Nephron (organoid): ENCODE results near the gene TBC1D8.

Experiments used
- H3K27ac Mint-ChIP-seq, 3 experiments: 2 replicates each; pipeline ENCODE4 v1.8.0; 2020; ENCODE audit warnings: mixed read lengths in 3 of 3, mild to moderate bottlenecking in 2 of 3, moderate library complexity in 1 of 3
- H3K27me3 Mint-ChIP-seq: 2 replicates; pipeline ENCODE4 v1.8.0; 2021; ENCODE audit warnings: low read depth, mild to moderate bottlenecking, moderate library complexity, mixed read lengths
- H3K36me3 Mint-ChIP-seq: 2 replicates; pipeline ENCODE4 v1.8.0; 2020; ENCODE audit warnings: low read depth, mixed read lengths
- H3K4me1 Mint-ChIP-seq: 2 replicates; pipeline ENCODE4 v1.8.0; 2020; ENCODE audit warnings: mixed read lengths
- H3K4me3 Mint-ChIP-seq, 3 experiments: 2 replicates each; pipeline ENCODE4 v1.8.0; 2020; ENCODE audit warnings: mild to moderate bottlenecking in 3 of 3, mixed read lengths in 3 of 3, moderate library complexity in 2 of 3
- H3K9me3 Mint-ChIP-seq: 2 replicates; pipeline ENCODE4 v1.8.0; 2020; ENCODE audit warnings: mixed read lengths
- CTCF ChIP-seq, 3 experiments: fragments of 200-600 bp; sonication (generic); IDR thresholded peaks; one replicate each; pipeline ENCODE4 v1.5.0; 2021; ENCODE audit warnings: antibody characterized with exemption in 3 of 3; ENCODE audit not compliant: unreplicated experiment in 3 of 3

The TBC1D8 gene

GRCh38 chr2:101081375-101081907 lies 69.7 kb downstream of the TBC1D8 start:
- Mint-ChIP-seq H3K4me3 (no peak overlapping the region), H3K27me3 (no peaks in the 10 kb centered on the region), H3K4me1 (no peaks in the 10 kb centered on the region), H3K36me3 (peaks cover 51% of the 10 kb centered on the region), H3K9me3 (peaks cover 13% of the 10 kb centered on the region), H3K27ac (no peak overlapping the region)
- TF ChIP-seq CTCF (IDR thresholded peaks at IDR 0.05; ENCODE audit: unreplicated experiment in 3 of 3): no peak

GRCh38 chr2:101080211-101081068 lies 70.7 kb downstream of the TBC1D8 start:
- Mint-ChIP-seq H3K27me3 (no peaks in the 10 kb centered on the region), H3K4me1 (no peaks in the 10 kb centered on the region)
- no peak for TF ChIP-seq CTCF (IDR thresholded peaks at IDR 0.05; ENCODE audit: unreplicated experiment in 3 of 3)

GRCh38 chr2:101076581-101076980 lies 74.6 kb downstream of the TBC1D8 start:
- no peaks in the 10 kb centered on the region for H3K4me1 Mint-ChIP-seq
- H3K4me3 Mint-ChIP-seq: no peak overlapping the region
- peaks cover 50% of the 10 kb centered on the region for H3K9me3 Mint-ChIP-seq
- no peak overlapping the region for H3K27ac Mint-ChIP-seq
- no peaks in the 10 kb centered on the region for H3K27me3 Mint-ChIP-seq
- TF ChIP-seq CTCF (IDR thresholded peaks at IDR 0.05; ENCODE audit: unreplicated experiment in 3 of 3): no peak
- H3K36me3 Mint-ChIP-seq: peaks cover 66% of the 10 kb centered on the region

More at GRCh38 chr2:101080211-101081068, 70.7 kb downstream of the TBC1D8 start:
- Mint-ChIP-seq H3K9me3 (peaks cover 23% of the 10 kb centered on the region), H3K27ac (no peak overlapping the region), H3K4me3 (no peak overlapping the region), H3K36me3 (peaks cover 58% of the 10 kb centered on the region)

- peaks cover 34% of the 10 kb centered on the region for H3K4me1 Mint-ChIP-seq
- no peaks in the 10 kb centered on the region for H3K27me3 Mint-ChIP-seq
- H3K27ac Mint-ChIP-seq: peak overlapping the region; percentile 88 to 91 (median 90)
- H3K9me3 Mint-ChIP-seq: no peaks in the 10 kb centered on the region
- no peak overlapping the region for H3K4me3 Mint-ChIP-seq
- H3K36me3 Mint-ChIP-seq: peaks cover 3% of the 10 kb centered on the region
- TF ChIP-seq CTCF (IDR thresholded peaks at IDR 0.05; ENCODE audit: unreplicated experiment in 3 of 3): no peak
Observed at GRCh38 chr2:101064868-101065549, 86.2 kb downstream of the TBC1D8 start.

- Mint-ChIP-seq H3K36me3 (peaks cover 6% of the 10 kb centered on the region), H3K27ac (peak overlapping the region; percentile 88 to 91 (median 90)), H3K27me3 (no peaks in the 10 kb centered on the region), H3K9me3 (no peaks in the 10 kb centered on the region), H3K4me1 (peaks cover 34% of the 10 kb centered on the region), H3K4me3 (no peak overlapping the region)
- no peak for TF ChIP-seq CTCF (IDR thresholded peaks at IDR 0.05; ENCODE audit: unreplicated experiment in 3 of 3)
Observed at GRCh38 chr2:101064505-101064867, 86.7 kb downstream of the TBC1D8 start.
